SIG-M5 (cell line): ENCODE data around the gene FAM124A.

Source experiments
- DNase-seq: peaks from one replicate; lab custom pipeline; 2025; lab: John Stamatoyannopoulos, UW

The FAM124A gene

GRCh38 chr13:51222037-51222685, at the start of gene FAM124A:
TSS of gene FAM124A (plus strand) at chr13:51222398. CDS start at chr13:51222502, 104 bp downstream.
- no peak for DNase-seq

GRCh38 chr13:51175021-51175420, 47.2 kb upstream of the FAM124A start:
- no peak for DNase-seq

GRCh38 chr13:51175639-51176038, 46.6 kb upstream of the FAM124A start:
- DNase-seq: no peak

- no peak for DNase-seq
These were observed 45.0 kb upstream of the FAM124A start for GRCh38 chr13:51177188-51177587.

- DNase-seq: no peak
These were observed 43.6 kb upstream of the FAM124A start for GRCh38 chr13:51178456-51179074.

GRCh38 chr13:51179432-51179971, 42.7 kb upstream of the FAM124A start:
- no peak for DNase-seq

GRCh38 chr13:51180853-51181511, 41.2 kb upstream of the FAM124A start:
- DNase-seq: no peak

GRCh38 chr13:51181786-51182383, 40.3 kb upstream of the FAM124A start:
- DNase-seq: no peak

- no peak for DNase-seq
These were observed 30.5 kb upstream of the FAM124A start for GRCh38 chr13:51191743-51192142.

- DNase-seq: no peak
These were observed 29.9 kb upstream of the FAM124A start for GRCh38 chr13:51192348-51192747.

- no peak for DNase-seq
These were observed 28.8 kb upstream of the FAM124A start for GRCh38 chr13:51193387-51193786.

- no peak for DNase-seq
These were observed 27.3 kb upstream of the FAM124A start for GRCh38 chr13:51194942-51195341.

- DNase-seq: no peak
These were observed 20.3 kb upstream of the FAM124A start for GRCh38 chr13:51201886-51202285.

GRCh38 chr13:51202477-51203046, 19.6 kb upstream of the FAM124A start:
- no peak for DNase-seq

GRCh38 chr13:51206584-51206983, 15.6 kb upstream of the FAM124A start:
- no peak for DNase-seq

GRCh38 chr13:51207881-51208280, 14.3 kb upstream of the FAM124A start:
- no peak for DNase-seq

- no peak for DNase-seq
These were observed 13.5 kb upstream of the FAM124A start for GRCh38 chr13:51208716-51209115.

GRCh38 chr13:51211910-51212309, 10.3 kb upstream of the FAM124A start:
- DNase-seq: no peak

GRCh38 chr13:51212758-51213157, 9.4 kb upstream of the FAM124A start:
- no peak for DNase-seq

- no peak for DNase-seq
These were observed 8.9 kb upstream of the FAM124A start for GRCh38 chr13:51213173-51213728.

- no peak for DNase-seq
These were observed 3.6 kb upstream of the FAM124A start for GRCh38 chr13:51218626-51219025.

GRCh38 chr13:51220706-51221105, 1.5 kb upstream of the FAM124A start:
- no peak for DNase-seq
